Natural killer cell treated with Interleukin-12 subunit alpha and Interleukin-12 subunit beta and Interleukin-15 and Interleukin-18, amount 100 ng/mL, for 72 hours (primary cell): ENCODE measurements around the gene CSNK2A3. TPM values are rescaled to one million over a fixed set of nuclear protein-coding genes. Genes with fewer than 3 reads are reported as not detected.
"Not testable (repeated sequence)": the region's sequence is repeated elsewhere in the genome, so short reads cannot be mapped to it uniquely, and the experiment has no call there.

Source experiments
- ATAC-seq, 2 donors: fragments of 150-1000 bp; cut with Tn5 transposase in 1 of 2; sonication (Bioruptor Pico), chemical (Tn5 transposase) in 1 of 2; 2 replicates each; pipeline ENCODE4 v1.10.0; 2021
- DNase-seq: peaks from one replicate; pipeline ENCODE4 v3.0.0; 2022; ENCODE audit warnings: low spot score
- H3K27ac Mint-ChIP-seq, 2 donors: 1 replicate in 1 of 2; 2 replicates in 1 of 2; pipeline ENCODE4 v1.8.0; 2022; ENCODE audit warnings: mixed read lengths in 2 of 2, mild to moderate bottlenecking in 1 of 2, moderate library complexity in 1 of 2
- H3K27me3 Mint-ChIP-seq, 2 donors: 1 replicate in 1 of 2; 2 replicates in 1 of 2; pipeline ENCODE4 v1.8.0; 2022; ENCODE audit warnings: mixed read lengths in 2 of 2
- H3K36me3 Mint-ChIP-seq: one replicate; pipeline ENCODE4 v1.8.0; 2022; ENCODE audit warnings: mixed read lengths
- H3K4me1 Mint-ChIP-seq, 2 donors: 1 replicate in 1 of 2; 2 replicates in 1 of 2; pipeline ENCODE4 v1.8.0; 2022; ENCODE audit warnings: low read depth in 2 of 2, mixed read lengths in 2 of 2, mild to moderate bottlenecking in 1 of 2
- H3K4me3 Mint-ChIP-seq: one replicate; pipeline ENCODE4 v1.8.0; 2022; ENCODE audit warnings: mixed read lengths
- H3K9me3 Mint-ChIP-seq: 2 replicates; pipeline ENCODE4 v1.8.0; 2022; ENCODE audit warnings: mixed read lengths
- total RNA-seq, 2 donors: library from RNA; stranded (reverse); gene quantifications; one replicate each; pipeline ENCODE4 v1.2.3, GENCODE V29; 2022

Gene CSNK2A3
- not detected for total RNA-seq

GRCh38 chr11:11352878-11353277, at the start of gene CSNK2A3:
TSS of gene CSNK2A3 (minus strand) at chr11:11353250. CDS start at chr11:11353119, 131 bp downstream.
- not testable (repeated sequence) for H3K9me3 Mint-ChIP-seq, H3K36me3 Mint-ChIP-seq, ATAC-seq, H3K27ac Mint-ChIP-seq, DNase-seq, H3K4me3 Mint-ChIP-seq, H3K4me1 Mint-ChIP-seq
- peaks cover 12 to 21% of the 10 kb centered on the region in 2 donors for H3K27me3 Mint-ChIP-seq

GRCh38 chr11:11401960-11402535, 49.0 kb upstream of the CSNK2A3 start:
- no peak overlapping the region for H3K27ac Mint-ChIP-seq
- peaks cover 3 to 13% of the 10 kb centered on the region in 2 donors for H3K27me3 Mint-ChIP-seq
- H3K36me3 Mint-ChIP-seq: no peaks in the 10 kb centered on the region
- no peaks in the 10 kb centered on the region for H3K4me1 Mint-ChIP-seq
- ATAC-seq (no peak), DNase-seq (no peak)
- no peaks in the 10 kb centered on the region for H3K9me3 Mint-ChIP-seq
- no peak overlapping the region for H3K4me3 Mint-ChIP-seq

- Mint-ChIP-seq H3K9me3 (no peaks in the 10 kb centered on the region), H3K36me3 (no peaks in the 10 kb centered on the region), H3K4me3 (no peak overlapping the region), H3K27ac (no peak overlapping the region), H3K4me1 (no peaks in the 10 kb centered on the region), H3K27me3 (peaks cover 9 to 21% of the 10 kb centered on the region in 2 donors)
- ATAC-seq (no peak), DNase-seq (no peak)
These were observed 47.7 kb upstream of the CSNK2A3 start for GRCh38 chr11:11400635-11401232.

GRCh38 chr11:11400121-11400520, 47.1 kb upstream of the CSNK2A3 start:
- DNase-seq: no peak
- no peak overlapping the region for H3K27ac Mint-ChIP-seq
- no peaks in the 10 kb centered on the region for H3K4me1 Mint-ChIP-seq
- H3K9me3 Mint-ChIP-seq: no peaks in the 10 kb centered on the region
- no peak overlapping the region for H3K4me3 Mint-ChIP-seq
- H3K27me3 Mint-ChIP-seq: peaks cover 12 to 21% of the 10 kb centered on the region in 2 donors
- no peak for ATAC-seq
- no peaks in the 10 kb centered on the region for H3K36me3 Mint-ChIP-seq

- Mint-ChIP-seq H3K36me3 (no peaks in the 10 kb centered on the region), H3K9me3 (no peaks in the 10 kb centered on the region), H3K27me3 (peaks cover 8 to 21% of the 10 kb centered on the region in 2 donors), H3K4me3 (no peak overlapping the region), H3K27ac (no peak overlapping the region), H3K4me1 (no peaks in the 10 kb centered on the region)
- DNase-seq (no peak), ATAC-seq (no peak)
These were observed 44.7 kb upstream of the CSNK2A3 start for GRCh38 chr11:11397781-11398180.

- Mint-ChIP-seq H3K36me3 (no peaks in the 10 kb centered on the region), H3K27me3 (peaks cover 8 to 15% of the 10 kb centered on the region in 2 donors), H3K9me3 (no peaks in the 10 kb centered on the region), H3K27ac (no peak overlapping the region), H3K4me1 (no peaks in the 10 kb centered on the region), H3K4me3 (no peak overlapping the region)
- ATAC-seq: no peak
- no peak for DNase-seq
These were observed 44.0 kb upstream of the CSNK2A3 start for GRCh38 chr11:11397036-11397415.

- H3K27me3 Mint-ChIP-seq: peaks cover 8 to 10% of the 10 kb centered on the region in 2 donors
- DNase-seq (no peak), ATAC-seq (no peak)
- H3K4me1 Mint-ChIP-seq: no peaks in the 10 kb centered on the region
- no peak overlapping the region for H3K4me3 Mint-ChIP-seq
- no peak overlapping the region for H3K27ac Mint-ChIP-seq
- H3K36me3 Mint-ChIP-seq: no peaks in the 10 kb centered on the region
- H3K9me3 Mint-ChIP-seq: no peaks in the 10 kb centered on the region
These were observed 43.4 kb upstream of the CSNK2A3 start for GRCh38 chr11:11396301-11397035.

- no peak for DNase-seq
- Mint-ChIP-seq H3K27ac (no peak overlapping the region), H3K4me3 (no peak overlapping the region), H3K36me3 (no peaks in the 10 kb centered on the region), H3K4me1 (no peaks in the 10 kb centered on the region), H3K27me3 (peaks cover 8 to 13% of the 10 kb centered on the region in 2 donors), H3K9me3 (no peaks in the 10 kb centered on the region)
- ATAC-seq: no peak
These were observed 42.1 kb upstream of the CSNK2A3 start for GRCh38 chr11:11395126-11395525.

GRCh38 chr11:11394241-11394640, 41.2 kb upstream of the CSNK2A3 start:
- Mint-ChIP-seq H3K4me3 (no peak overlapping the region), H3K36me3 (no peaks in the 10 kb centered on the region), H3K4me1 (no peaks in the 10 kb centered on the region), H3K9me3 (no peaks in the 10 kb centered on the region), H3K27ac (no peak overlapping the region), H3K27me3 (peaks cover 8 to 13% of the 10 kb centered on the region in 2 donors)
- ATAC-seq (no peak), DNase-seq (no peak)

- ATAC-seq (no peak), DNase-seq (no peak)
- Mint-ChIP-seq H3K27ac (no peak overlapping the region), H3K4me1 (peaks cover 0 to 8% of the 10 kb centered on the region in 2 donors), H3K9me3 (no peaks in the 10 kb centered on the region), H3K4me3 (no peak overlapping the region), H3K27me3 (peaks cover 8 to 17% of the 10 kb centered on the region in 2 donors), H3K36me3 (no peaks in the 10 kb centered on the region)
These were observed 38.9 kb upstream of the CSNK2A3 start for GRCh38 chr11:11391796-11392463.

GRCh38 chr11:11391169-11391568, 38.1 kb upstream of the CSNK2A3 start:
- Mint-ChIP-seq H3K36me3 (no peaks in the 10 kb centered on the region), H3K9me3 (no peaks in the 10 kb centered on the region), H3K4me1 (peaks cover 0 to 8% of the 10 kb centered on the region in 2 donors), H3K27ac (no peak overlapping the region), H3K4me3 (no peak overlapping the region), H3K27me3 (peaks cover 4 to 13% of the 10 kb centered on the region in 2 donors)
- ATAC-seq (no peak), DNase-seq (no peak)

GRCh38 chr11:11390068-11390771, 37.2 kb upstream of the CSNK2A3 start:
- peaks cover 0 to 8% of the 10 kb centered on the region in 2 donors for H3K4me1 Mint-ChIP-seq
- DNase-seq (no peak), ATAC-seq (peak in 1 of 2 donors; percentile 21)
- no peaks in the 10 kb centered on the region for H3K9me3 Mint-ChIP-seq
- H3K36me3 Mint-ChIP-seq: no peaks in the 10 kb centered on the region
- H3K27ac Mint-ChIP-seq: no peak overlapping the region
- H3K27me3 Mint-ChIP-seq: peaks cover 0 to 9% of the 10 kb centered on the region in 2 donors
- H3K4me3 Mint-ChIP-seq: no peak overlapping the region

- DNase-seq (no peak), ATAC-seq (no peak)
- no peaks in the 10 kb centered on the region for H3K9me3 Mint-ChIP-seq
- no peaks in the 10 kb centered on the region for H3K36me3 Mint-ChIP-seq
- H3K27ac Mint-ChIP-seq: no peak overlapping the region
- H3K27me3 Mint-ChIP-seq: peaks cover 0 to 9% of the 10 kb centered on the region in 2 donors
- H3K4me1 Mint-ChIP-seq: peaks cover 0 to 8% of the 10 kb centered on the region in 2 donors
- no peak overlapping the region for H3K4me3 Mint-ChIP-seq
These were observed 36.2 kb upstream of the CSNK2A3 start for GRCh38 chr11:11389238-11389637.
